GM12891 (cell line): ENCODE data around the gene MEF2C.

Source experiments
- PAX5 ChIP-seq: IDR thresholded peaks from 2 replicates; pipeline ENCODE4 v1.6.1; 2011; ENCODE audit warnings: low read length, moderate library complexity, mild to moderate bottlenecking; ENCODE audit not compliant: insufficient read depth, severe bottlenecking
- POLR2A ChIP-seq: IDR thresholded peaks from 2 replicates; pipeline ENCODE4 v1.6.1; 2011; ENCODE audit warnings: low read depth, low read length, control low read depth
- POLR2AphosphoS5 ChIP-seq: IDR thresholded peaks from 2 replicates; pipeline ENCODE4 v1.6.1; 2011; ENCODE audit warnings: low read depth, low read length, control low read depth
- POU2F2 ChIP-seq: IDR thresholded peaks from 2 replicates; pipeline ENCODE4 v1.6.1; 2011; ENCODE audit warnings: low read depth, mild to moderate bottlenecking, control low read depth, low read length, moderate library complexity
- SPI1 ChIP-seq: IDR thresholded peaks from 2 replicates; pipeline ENCODE4 v1.6.1; 2011; ENCODE audit warnings: low read depth, low read length, control low read depth
- TAF1 ChIP-seq: IDR thresholded peaks from 2 replicates; pipeline ENCODE4 v1.6.1; 2011; ENCODE audit warnings: low read depth, low read length, control low read depth

DNA sequence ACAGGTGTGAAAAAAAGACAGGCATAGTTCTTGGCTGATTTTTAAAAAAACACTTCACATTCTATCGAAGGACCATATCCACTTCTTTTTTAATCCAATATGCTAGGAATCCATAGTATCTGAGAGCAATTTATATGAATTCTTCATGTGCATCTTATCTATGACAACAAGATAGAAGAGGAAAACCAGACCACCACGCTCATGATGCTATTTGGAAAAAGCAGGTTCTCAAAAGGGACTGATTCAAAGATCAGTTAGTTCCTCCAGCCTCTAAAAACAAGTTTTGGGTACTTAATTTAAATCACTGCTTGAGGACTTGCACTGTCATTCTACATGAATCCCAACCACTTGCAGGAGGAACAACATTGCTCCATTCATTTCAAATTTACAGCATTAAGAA, 6.3 kb downstream of the MEF2C start:
- TF ChIP-seq POLR2A = no peak
- TF ChIP-seq SPI1 = no peak
- TF ChIP-seq POLR2AphosphoS5 = no peak
- TF ChIP-seq POU2F2 = no peak
- no peak for TF ChIP-seq TAF1
- TF ChIP-seq PAX5 = no peak
